ENCODE measurements around the gene FOXB1.

FOXB1 gene

DNA sequence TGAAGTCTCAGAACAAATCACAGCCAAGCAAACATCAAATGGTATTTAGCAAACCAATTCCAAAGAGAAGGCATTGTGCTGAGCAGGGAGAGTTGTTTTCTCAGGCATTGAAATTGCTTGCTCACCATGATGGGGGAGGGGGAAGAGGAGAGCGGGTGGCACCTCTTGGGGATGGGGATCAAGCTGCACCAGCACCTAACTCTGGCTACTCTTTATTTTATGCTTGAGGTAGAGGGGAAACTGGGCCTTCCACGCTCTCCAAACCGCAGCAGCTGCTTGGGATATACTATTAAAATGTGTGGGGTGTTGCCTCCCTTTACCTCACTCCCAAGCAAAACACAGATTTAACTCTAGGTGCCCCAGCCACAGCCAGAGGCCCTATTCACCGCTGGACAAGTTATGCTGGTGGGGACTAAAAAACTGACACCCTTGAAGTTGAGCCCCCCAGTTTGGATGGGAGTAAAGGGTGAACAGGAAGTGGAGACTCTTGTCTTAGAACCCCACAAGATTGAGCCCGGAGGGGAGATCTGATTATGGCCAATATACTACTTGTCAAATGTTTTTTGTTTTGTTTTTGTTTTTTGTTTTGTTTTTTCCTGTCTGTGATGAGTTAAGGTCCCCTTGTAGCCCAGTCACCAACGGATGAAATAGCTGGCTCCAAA lies 5.0 kb upstream of the FOXB1 start:
- H3K36me3 ChIP-seq (ENCODE audit: control insufficient read depth, insufficient read depth, low read length): no peaks in the 10 kb centered on the region
- H3K27me3 ChIP-seq (replicated peaks; ENCODE audit: control insufficient read depth, insufficient read depth, low read length): peaks cover 8% of the 10 kb centered on the region
- TF ChIP-seq, protein P1, sequence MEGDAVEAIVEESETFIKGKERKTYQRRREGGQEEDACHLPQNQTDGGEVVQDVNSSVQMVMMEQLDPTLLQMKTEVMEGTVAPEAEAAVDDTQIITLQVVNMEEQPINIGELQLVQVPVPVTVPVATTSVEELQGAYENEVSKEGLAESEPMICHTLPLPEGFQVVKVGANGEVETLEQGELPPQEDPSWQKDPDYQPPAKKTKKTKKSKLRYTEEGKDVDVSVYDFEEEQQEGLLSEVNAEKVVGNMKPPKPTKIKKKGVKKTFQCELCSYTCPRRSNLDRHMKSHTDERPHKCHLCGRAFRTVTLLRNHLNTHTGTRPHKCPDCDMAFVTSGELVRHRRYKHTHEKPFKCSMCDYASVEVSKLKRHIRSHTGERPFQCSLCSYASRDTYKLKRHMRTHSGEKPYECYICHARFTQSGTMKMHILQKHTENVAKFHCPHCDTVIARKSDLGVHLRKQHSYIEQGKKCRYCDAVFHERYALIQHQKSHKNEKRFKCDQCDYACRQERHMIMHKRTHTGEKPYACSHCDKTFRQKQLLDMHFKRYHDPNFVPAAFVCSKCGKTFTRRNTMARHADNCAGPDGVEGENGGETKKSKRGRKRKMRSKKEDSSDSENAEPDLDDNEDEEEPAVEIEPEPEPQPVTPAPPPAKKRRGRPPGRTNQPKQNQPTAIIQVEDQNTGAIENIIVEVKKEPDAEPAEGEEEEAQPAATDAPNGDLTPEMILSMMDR (IDR thresholded peaks at IDR 0.05; ENCODE audit: insufficient read depth, low read length, poor library complexity, severe bottlenecking): no peak
- DNase-seq (ENCODE audit: extremely low read depth, insufficient read length): no peak
- no peak overlapping the region for H3K4me3 ChIP-seq (replicated peaks; ENCODE audit: low read depth, low read length)

DNA sequence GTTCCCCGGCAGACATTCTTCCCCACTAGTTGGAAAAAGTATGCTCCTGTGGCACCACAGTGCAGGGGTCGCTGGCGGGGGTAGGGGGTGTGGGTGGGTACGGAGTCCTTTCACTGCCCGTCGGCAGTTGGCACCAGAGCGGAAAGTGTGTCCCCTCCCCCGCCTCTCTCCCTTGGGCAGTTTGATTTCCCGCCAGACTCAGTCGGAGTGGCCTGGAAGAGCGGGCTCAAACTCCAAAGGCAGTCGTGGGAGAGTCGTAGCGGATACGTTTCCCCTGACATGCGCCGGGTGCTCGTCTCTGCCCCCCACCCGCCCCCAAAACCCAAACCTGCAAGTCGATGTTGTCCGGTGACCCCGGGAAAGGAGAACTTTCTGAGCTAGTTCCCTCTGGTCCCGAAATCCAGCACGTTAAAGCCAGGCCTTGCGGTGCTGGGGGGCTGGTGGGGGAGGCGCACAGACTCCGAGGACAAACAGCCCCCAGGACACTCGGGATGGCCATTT lies 4.4 kb upstream of the FOXB1 start:
- Histone ChIP-seq H3K36me3 (ENCODE audit: control insufficient read depth, insufficient read depth, low read length) (no peaks in the 10 kb centered on the region), H3K4me3 (replicated peaks; ENCODE audit: low read depth, low read length) (no peak overlapping the region), H3K27me3 (replicated peaks; ENCODE audit: control insufficient read depth, insufficient read depth, low read length) (peaks cover 8% of the 10 kb centered on the region)
- TF ChIP-seq, protein P1 (IDR thresholded peaks at IDR 0.05; ENCODE audit: insufficient read depth, low read length, poor library complexity, severe bottlenecking): no peak
- no peak for DNase-seq (ENCODE audit: extremely low read depth, insufficient read length)

DNA sequence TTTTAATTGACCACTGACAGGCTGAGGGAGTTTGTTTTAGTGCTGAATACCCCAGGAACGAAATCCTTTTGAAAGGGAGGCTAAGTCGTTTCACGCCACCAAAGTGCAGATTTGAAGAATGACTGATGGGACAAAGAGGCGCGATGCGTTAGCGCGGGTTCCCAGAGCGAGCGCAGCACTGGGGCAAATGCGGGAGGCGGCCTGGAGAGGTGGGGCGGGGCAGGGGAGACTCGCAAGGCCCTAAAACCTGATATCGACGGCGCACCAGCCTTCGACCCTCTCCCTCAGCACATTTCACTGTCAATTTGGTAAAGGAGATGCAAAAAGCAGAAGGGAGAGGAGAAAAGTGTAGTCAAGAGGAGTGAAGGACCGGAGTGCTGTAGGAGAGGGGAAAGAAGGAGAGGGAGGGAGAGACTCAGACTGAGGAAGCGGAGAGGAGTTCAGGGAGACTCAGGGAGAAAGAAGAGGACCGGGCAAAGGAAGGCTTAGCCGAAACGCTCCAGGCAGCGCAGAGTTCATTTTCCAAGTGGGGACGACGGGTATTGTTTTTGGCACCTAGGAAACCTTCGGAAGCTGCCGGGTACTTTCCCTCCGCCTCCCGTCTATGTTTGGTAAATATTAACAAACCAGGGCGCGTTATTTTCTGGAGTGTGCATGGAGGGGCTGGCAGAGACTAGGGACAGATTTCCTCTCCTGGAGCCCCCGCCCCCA lies 3.8 kb upstream of the FOXB1 start:
- Histone ChIP-seq H3K27me3 (replicated peaks; ENCODE audit: control insufficient read depth, insufficient read depth, low read length) (peaks cover 6% of the 10 kb centered on the region), H3K36me3 (ENCODE audit: control insufficient read depth, insufficient read depth, low read length) (no peaks in the 10 kb centered on the region), H3K4me3 (replicated peaks; ENCODE audit: low read depth, low read length) (no peak overlapping the region)
- no peak for DNase-seq (ENCODE audit: extremely low read depth, insufficient read length)
- TF ChIP-seq, protein P1 (IDR thresholded peaks at IDR 0.05; ENCODE audit: insufficient read depth, low read length, poor library complexity, severe bottlenecking): no peak

DNA sequence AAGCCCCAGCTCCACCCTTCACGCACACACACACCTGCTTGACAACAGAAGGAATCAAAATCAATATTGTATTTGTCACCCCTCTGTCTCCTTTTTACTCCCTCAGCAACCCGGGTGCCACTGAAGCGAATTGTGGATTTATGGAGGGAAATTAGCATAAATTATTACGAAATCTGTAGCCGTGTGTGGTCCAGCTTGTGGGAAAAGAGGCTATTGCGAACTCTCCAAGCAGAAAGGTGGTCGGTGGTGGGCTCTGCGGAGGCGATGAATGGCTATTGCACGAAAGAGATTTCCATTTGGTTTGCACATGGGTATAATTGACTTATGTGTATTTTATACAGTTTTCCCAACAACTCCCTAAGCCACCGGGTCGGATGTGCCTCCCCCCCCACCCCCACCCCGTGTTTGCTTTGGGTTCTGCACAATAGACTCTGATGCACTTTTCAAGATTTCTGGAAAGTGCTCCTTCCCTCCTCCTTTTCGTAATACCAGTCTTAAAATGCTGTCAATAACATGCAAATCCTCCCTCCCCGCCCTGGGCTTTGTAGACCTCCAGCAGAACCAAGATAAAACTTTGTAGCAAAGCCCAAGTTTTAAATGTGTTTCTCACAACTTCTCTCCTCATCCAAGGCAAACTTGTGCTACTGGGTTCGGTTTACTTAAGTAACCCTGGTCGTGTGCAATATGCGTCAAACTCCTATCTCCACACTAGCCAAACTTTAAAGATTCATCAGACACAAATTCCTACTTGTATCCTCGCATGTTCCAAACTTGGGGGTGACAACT lies 3.1 kb upstream of the FOXB1 start:
- TF ChIP-seq, protein P1 (IDR thresholded peaks at IDR 0.05; ENCODE audit: insufficient read depth, low read length, poor library complexity, severe bottlenecking): no peak
- peaks cover 6% of the 10 kb centered on the region for H3K27me3 ChIP-seq (replicated peaks; ENCODE audit: control insufficient read depth, insufficient read depth, low read length)
- no peak overlapping the region for H3K4me3 ChIP-seq (replicated peaks; ENCODE audit: low read depth, low read length)
- DNase-seq (ENCODE audit: extremely low read depth, insufficient read length): no peak
- no peaks in the 10 kb centered on the region for H3K36me3 ChIP-seq (ENCODE audit: control insufficient read depth, insufficient read depth, low read length)

DNA sequence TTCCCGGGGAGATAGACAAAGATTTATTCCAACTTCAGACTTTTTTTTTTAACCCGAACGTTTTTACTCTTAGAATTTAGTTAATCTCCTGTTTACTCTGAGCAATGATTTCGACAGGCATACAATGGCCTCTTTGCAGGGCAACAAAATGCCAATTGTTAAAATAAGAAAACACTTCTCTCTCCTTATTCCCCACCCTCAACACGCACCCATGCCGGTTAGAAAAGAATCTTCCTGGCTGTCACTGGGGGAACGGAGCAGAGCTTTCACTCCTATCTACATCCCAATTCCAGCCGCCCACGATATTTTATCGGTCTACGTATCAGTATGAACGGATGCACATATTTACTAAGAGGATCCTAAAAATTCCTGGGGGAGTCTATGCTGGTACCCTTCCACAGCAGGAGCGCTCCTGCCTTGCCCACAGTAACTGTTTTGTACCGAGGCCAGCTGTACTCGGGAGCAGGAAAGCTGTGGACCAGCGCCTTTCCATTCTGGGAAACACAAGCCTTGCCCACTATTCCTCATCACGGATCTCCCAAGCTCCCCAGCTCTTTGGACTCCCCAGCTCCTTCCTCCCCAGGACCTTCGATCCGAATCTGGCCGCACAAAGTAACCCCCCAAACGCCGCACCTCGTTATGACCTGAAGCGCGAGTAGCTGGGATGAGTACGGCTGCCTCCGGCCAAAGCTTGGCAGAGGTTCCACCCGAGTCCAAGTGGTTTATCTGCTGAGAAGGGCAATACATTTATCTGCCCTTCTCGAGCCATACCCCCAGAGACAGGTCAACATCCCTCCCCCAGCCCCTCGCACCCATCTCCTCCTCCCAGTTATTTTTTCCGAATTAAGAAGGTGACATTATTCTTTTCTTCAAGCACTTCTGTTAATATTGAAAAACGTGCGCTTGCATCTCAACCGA lies 2.2 kb upstream of the FOXB1 start:
- no peak overlapping the region for H3K4me3 ChIP-seq (replicated peaks; ENCODE audit: low read depth, low read length)

More for the DNA sequence above, 2.2 kb upstream of the FOXB1 start:
- TF ChIP-seq, protein P1 (IDR thresholded peaks at IDR 0.05; ENCODE audit: insufficient read depth, low read length, poor library complexity, severe bottlenecking): no peak
- no peaks in the 10 kb centered on the region for H3K36me3 ChIP-seq (ENCODE audit: control insufficient read depth, insufficient read depth, low read length)
- no peak for DNase-seq (ENCODE audit: extremely low read depth, insufficient read length)
- H3K27me3 ChIP-seq (replicated peaks; ENCODE audit: control insufficient read depth, insufficient read depth, low read length): peaks cover 6% of the 10 kb centered on the region

Measured in GM06990 (cell line).